Cardiac muscle cell (in vitro differentiated cells and primary cell): ENCODE measurements around the gene ZNF441. TPM values are rescaled to one million over a fixed set of nuclear protein-coding genes. Genes with fewer than 3 reads are reported as not detected.
"Not testable (repeated sequence)": the region's sequence is repeated elsewhere in the genome, so short reads cannot be mapped to it uniquely, and the experiment has no call there.

Experiments used
- DNase-seq, 2 donors: peaks; one replicate each; pipeline versions ENCODE4 v3.0.0 to v3.0.0-alpha.2; 2010 to 2017; ENCODE audit warnings: low read depth in 1 of 2, low spot score in 1 of 2
- H3K27ac ChIP-seq: fragments of 200-600 bp; sonication (generic); 2 replicates; pipeline ENCODE4 v1.5.1; 2016
- H3K27me3 ChIP-seq: fragments of 200-600 bp; sonication (generic); 2 replicates; pipeline ENCODE4 v1.6.0; 2016; ENCODE audit warnings: control low read depth
- H3K36me3 ChIP-seq: fragments of 200-600 bp; sonication (generic); 2 replicates; pipeline ENCODE4 v1.5.1; 2016; ENCODE audit warnings: control low read depth
- H3K4me1 ChIP-seq: fragments of 200-600 bp; sonication (generic); 2 replicates; pipeline ENCODE4 v1.8.1; 2017; ENCODE audit warnings: low read depth, mild to moderate bottlenecking, mixed run types
- H3K4me3 ChIP-seq: fragments of 200-600 bp; sonication (generic); 2 replicates; pipeline ENCODE4 v1.5.1; 2016; ENCODE audit warnings: mild to moderate bottlenecking
- H3K9me3 ChIP-seq: fragments of 200-600 bp; sonication (generic); 2 replicates; pipeline ENCODE4 v1.5.1; 2017; ENCODE audit warnings: low read depth, mild to moderate bottlenecking, control low read depth
- polyA plus RNA-seq: library from polyadenylated mRNA; unstranded; fragments of >200 nt; fragmentation: Nextera tagmentation; extraction: Ambion mirVana; gene quantifications from 2 replicates; pipeline ENCODE4 v1.2.1, GENCODE V29; 2016
- total RNA-seq: library from RNA; depleted of rRNA; stranded (reverse); fragments of >200 nt; gene quantifications from 2 replicates; pipeline ENCODE4 v1.2.3, GENCODE V29; 2016
- TF ChIP-seq, protein P1 (sequence below): IDR thresholded peaks from 2 replicates; pipeline ENCODE4 v1.5.1; 2012; ENCODE audit warnings: low read depth, mild to moderate bottlenecking, low read length

ZNF441 gene
- total and polyA plus RNA-seq, 2 experiments from 2014 or later: 2.1 to 26.9 TPM

DNA sequence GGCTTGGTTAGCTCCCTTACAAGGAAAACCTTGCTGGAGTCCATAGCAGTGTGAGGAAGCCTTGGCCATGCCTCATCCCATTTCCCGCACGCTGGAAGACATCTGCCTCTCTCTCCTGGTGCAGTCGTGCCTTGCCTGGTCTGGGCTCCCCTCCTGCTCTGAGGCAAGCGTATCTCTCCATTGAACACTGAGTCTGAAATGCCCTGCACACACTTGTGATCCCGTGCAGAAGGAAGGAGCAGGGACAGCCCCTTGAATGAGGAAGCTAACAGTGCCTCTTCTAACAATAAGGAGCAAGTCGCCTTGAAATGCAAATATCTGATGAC is 46.9 kb downstream of the ZNF441 start:
- no peak for DNase-seq
- Histone ChIP-seq H3K27me3 (no peaks in the 10 kb centered on the region), H3K36me3 (no peaks in the 10 kb centered on the region), H3K9me3 (no peaks in the 10 kb centered on the region), H3K4me1 (no peaks in the 10 kb centered on the region), H3K4me3 (peak overlapping the region; percentile 65), H3K27ac (no peak overlapping the region)
- TF ChIP-seq, protein P1, sequence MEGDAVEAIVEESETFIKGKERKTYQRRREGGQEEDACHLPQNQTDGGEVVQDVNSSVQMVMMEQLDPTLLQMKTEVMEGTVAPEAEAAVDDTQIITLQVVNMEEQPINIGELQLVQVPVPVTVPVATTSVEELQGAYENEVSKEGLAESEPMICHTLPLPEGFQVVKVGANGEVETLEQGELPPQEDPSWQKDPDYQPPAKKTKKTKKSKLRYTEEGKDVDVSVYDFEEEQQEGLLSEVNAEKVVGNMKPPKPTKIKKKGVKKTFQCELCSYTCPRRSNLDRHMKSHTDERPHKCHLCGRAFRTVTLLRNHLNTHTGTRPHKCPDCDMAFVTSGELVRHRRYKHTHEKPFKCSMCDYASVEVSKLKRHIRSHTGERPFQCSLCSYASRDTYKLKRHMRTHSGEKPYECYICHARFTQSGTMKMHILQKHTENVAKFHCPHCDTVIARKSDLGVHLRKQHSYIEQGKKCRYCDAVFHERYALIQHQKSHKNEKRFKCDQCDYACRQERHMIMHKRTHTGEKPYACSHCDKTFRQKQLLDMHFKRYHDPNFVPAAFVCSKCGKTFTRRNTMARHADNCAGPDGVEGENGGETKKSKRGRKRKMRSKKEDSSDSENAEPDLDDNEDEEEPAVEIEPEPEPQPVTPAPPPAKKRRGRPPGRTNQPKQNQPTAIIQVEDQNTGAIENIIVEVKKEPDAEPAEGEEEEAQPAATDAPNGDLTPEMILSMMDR: no peak

DNA sequence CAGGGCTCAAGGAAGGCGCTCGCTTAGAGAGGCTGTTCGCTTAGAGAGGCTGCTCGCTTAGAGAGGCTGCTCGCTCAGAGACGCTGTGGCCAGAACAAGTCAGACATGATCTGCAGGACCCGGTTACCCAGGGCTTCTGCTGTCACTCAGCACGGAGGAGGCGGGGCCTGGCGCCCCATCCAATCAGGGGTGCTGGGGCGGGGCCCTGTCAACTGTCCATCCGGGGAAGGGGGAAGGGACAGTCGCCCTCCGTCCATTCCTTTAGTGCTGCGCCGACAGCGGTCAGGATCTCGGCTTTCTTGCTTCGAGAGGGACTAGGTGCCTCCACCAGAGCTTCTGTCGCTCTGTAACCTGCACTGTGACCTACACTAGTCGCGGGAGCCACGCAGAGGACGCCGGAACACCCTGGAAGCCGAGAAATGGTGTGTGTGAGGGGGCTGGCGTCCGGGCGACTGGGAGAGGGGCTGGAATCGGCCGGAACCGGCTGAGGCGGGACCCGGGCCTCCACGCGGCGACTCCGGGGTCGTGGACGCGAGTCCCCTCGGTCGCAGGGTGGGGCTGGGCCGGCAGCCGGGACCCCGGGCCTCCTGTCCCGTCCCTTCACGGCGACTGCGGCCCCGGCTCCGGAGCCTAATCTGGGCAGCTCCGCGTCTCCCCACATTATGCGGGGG is 47.4 kb downstream of the ZNF441 start, which contains the start of gene ZNF440:
Gene ZNF440 (plus strand): TSS at position 245 of the 671 bp plus-strand sequence. CDS start 175 bp downstream, at position 420.
- H3K27me3 ChIP-seq: no peaks in the 10 kb centered on the region
- H3K9me3 ChIP-seq: no peaks in the 10 kb centered on the region
- H3K36me3 ChIP-seq: no peaks in the 10 kb centered on the region
- peak; percentile 95 to 98 for DNase-seq
- no peaks in the 10 kb centered on the region for H3K4me1 ChIP-seq
- H3K27ac ChIP-seq: peak within 1 kb of the TSS; percentile 97
- peak within 1 kb of the TSS; percentile 65 for H3K4me3 ChIP-seq
- TF ChIP-seq, protein P1: no peak

DNA sequence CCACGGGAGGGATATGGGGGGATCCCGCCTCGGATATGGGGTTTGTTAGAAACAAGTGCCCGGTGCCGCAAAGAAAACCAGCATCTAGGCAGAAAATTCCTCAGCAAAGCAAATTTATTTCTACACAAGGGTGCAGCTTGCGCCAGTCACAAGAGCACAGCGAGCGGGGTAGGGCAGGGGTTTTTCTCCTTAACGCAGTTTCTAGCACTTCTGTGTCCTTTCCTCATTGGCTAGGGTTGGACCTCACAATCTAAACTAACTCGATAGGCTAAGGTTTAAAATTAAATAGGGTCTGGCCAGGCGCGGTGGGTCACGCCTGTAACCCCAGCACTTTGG is 47.9 kb downstream of the ZNF441 start:
- peak; percentile 30 to 53 for DNase-seq
- TF ChIP-seq, protein P1: no peak
- H3K27ac ChIP-seq: peak overlapping the region; percentile 97

DNA sequence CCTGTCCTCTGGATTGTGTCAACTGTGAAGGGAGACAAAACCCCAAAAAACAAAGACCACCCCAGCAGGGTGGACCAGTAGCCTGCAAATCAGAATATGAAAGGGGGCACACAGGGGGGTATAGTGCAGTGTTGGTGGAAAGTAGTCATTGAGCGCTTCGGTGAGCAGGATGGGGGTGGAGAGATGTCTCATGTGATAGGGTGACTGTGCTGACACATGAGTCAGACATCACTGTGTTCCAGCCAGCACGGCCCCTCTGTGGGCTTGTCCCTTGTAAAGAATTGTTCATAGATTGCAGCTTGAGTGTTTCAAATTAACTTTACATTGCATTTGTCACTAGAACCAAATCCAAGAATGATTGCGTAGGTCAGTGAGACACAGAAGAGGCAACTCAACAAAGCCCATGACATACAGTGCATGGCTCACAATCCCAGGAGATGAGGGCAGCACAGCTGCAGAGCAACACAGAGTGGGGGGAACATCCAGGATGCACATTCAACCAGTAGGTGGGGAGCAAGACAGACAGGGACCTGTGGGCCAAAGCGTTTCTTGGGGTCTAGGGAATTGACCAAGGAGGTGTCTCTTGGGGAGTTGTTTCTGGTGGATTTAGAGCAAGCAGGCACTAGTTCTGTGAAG is 54.8 kb downstream of the ZNF441 start:
- peak in 1 of 2 donors; percentile 54 for DNase-seq

More for the DNA sequence above, 47.9 kb downstream of the ZNF441 start:
- H3K27me3 ChIP-seq: no peaks in the 10 kb centered on the region
- H3K36me3 ChIP-seq: no peaks in the 10 kb centered on the region
- H3K4me3 ChIP-seq: peak overlapping the region; percentile 65
- H3K4me1 ChIP-seq: no peaks in the 10 kb centered on the region
- no peaks in the 10 kb centered on the region for H3K9me3 ChIP-seq

DNA sequence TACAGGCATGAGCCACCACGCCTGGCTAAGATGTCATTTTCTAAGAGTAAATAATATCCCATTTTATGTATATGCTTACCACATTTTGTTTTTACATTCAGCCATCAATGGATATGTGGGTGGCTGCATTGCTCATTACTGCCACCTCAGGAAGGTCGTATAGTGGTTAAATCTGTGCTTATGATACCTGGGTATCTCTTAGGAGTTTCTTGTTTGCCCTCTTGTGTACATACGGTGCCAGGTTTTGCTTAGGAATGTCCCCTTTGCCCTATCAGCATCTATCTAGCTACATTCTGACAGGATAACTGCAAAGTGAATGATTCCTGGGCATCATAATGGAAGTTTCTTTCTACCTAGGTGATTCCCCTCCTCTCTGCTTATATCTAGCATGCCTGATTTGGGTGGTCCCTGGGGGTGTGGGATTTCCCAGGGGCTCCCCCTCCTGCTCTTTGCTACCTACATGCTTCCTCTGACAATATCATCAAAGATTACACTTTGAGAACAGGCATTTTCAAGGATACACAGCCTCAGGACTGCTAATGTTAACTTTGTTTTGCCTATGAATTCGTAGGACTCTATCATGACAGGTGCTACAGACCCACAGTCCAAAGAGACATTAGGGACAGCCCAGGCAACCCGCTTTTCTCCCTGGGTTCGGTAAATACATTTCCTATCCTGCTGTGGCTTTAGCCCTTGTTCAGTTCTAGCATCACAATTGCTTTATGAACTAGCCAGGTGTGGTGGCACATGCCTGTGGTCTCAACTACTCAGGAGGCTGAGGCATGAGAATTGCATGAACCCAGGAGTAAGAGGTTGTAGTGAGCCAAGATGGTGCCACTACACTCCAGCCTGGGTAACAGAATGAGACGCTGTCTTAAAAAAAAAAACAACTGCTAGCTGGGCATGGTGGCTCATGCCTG is 62.4 kb downstream of the ZNF441 start:
- H3K27ac ChIP-seq, H3K4me1 ChIP-seq, H3K27me3 ChIP-seq, DNase-seq, H3K9me3 ChIP-seq, H3K4me3 ChIP-seq: not testable (repeated sequence)
- peaks cover 29% of the 10 kb centered on the region for H3K36me3 ChIP-seq

More for the DNA sequence above, 54.8 kb downstream of the ZNF441 start:
- Histone ChIP-seq H3K27me3 (no peaks in the 10 kb centered on the region), H3K27ac (no peak overlapping the region), H3K4me1 (no peaks in the 10 kb centered on the region), H3K9me3 (no peaks in the 10 kb centered on the region), H3K36me3 (no peaks in the 10 kb centered on the region), H3K4me3 (no peak overlapping the region)
- TF ChIP-seq, protein P1: no peak
